ENCODE data around the gene NRXN3.

- TF ChIP-seq POLR2AphosphoS5 (IDR thresholded peaks at IDR 0.05; ENCODE audit: low read depth, low read length) (no peak), CTCF (IDR thresholded peaks at IDR 0.05) (no peak)
Measured at GRCh38 chr14:79658221-79658620, 1488.0 kb downstream of the NRXN3 start.

All from Panc1 (cell line).